ENCODE measurements around the gene LCN12.
"Not testable (repeated sequence)": the region's sequence is repeated elsewhere in the genome, so short reads cannot be mapped to it uniquely, and the experiment has no call there.

The LCN12 gene

GRCh38 chr9:136991993-136992818 is 40.1 kb downstream of the LCN12 start, which contains the start of gene PAXX:
Gene PAXX, plus strand, starts transcription at chr9:136992422. Its CDS starts 22 bp downstream, at chr9:136992444.
- peak; percentile 88 for DNase-seq

GRCh38 chr9:136992819-136993369 is 40.8 kb downstream of the LCN12 start:
- DNase-seq = no peak

GRCh38 chr9:136994180-136994887 is 42.3 kb downstream of the LCN12 start:
- DNase-seq = no peak

- no peak for DNase-seq
Observed at GRCh38 chr9:136994888-136995230, 42.8 kb downstream of the LCN12 start.

- DNase-seq = no peak
Observed at GRCh38 chr9:136995362-136995761, 43.3 kb downstream of the LCN12 start.

GRCh38 chr9:136995772-136996311 is 43.8 kb downstream of the LCN12 start:
- DNase-seq = peak; percentile 24

- peak; percentile 7 for DNase-seq
Observed at GRCh38 chr9:136996361-136997292, 44.6 kb downstream of the LCN12 start, which contains the start of gene CLIC3. Gene CLIC3, minus strand, starts transcription at chr9:136996568. Its CDS starts 25 bp downstream, at chr9:136996543.

- DNase-seq = no peak
Observed at GRCh38 chr9:136997371-136997770, 45.3 kb downstream of the LCN12 start.

- no peak for DNase-seq
Observed at GRCh38 chr9:136997830-136998234, 45.8 kb downstream of the LCN12 start.

GRCh38 chr9:137000177-137000930 is 48.3 kb downstream of the LCN12 start:
- DNase-seq = peak; percentile 63

GRCh38 chr9:137001857-137002645 is 50.0 kb downstream of the LCN12 start:
- DNase-seq = no peak

- no peak for DNase-seq
Observed at GRCh38 chr9:137002646-137003041, 50.6 kb downstream of the LCN12 start.

GRCh38 chr9:137004285-137004684 is 52.2 kb downstream of the LCN12 start:
- not testable (repeated sequence) for DNase-seq
